Measurements from ENCODE around the gene SLC35A4. TPM values are rescaled to one million over a fixed set of nuclear protein-coding genes. Genes with fewer than 3 reads are reported as not detected.
A peak's percentile ranks its signal among the peaks of the same experiment; 100 is the strongest.

The SLC35A4 gene
- total and polyA plus RNA-seq, 2 of the 13 experiments (the other 11 are each of a cell fraction or from before 2014, with no cell fraction given) = 0.71 to 4.0 TPM

DNA sequence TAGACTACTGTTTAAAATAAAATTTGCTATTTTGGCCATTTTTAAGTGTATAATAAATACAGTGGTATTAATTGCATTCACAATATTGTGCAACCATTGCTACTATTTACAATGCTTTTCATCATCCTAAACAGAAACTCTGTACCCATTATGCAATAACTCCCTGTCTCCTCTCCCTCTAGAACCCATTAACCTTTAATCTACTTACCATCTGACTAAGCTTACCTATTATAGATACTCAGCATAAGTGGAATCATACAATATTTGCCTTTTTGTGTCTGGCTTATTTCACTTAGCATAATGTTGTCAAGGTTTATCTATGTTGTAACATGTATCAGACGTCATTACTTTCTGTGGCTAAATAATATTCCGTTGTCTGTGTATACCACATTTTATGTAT, 42.4 kb downstream of the SLC35A4 start (continued):
- no peak for TF ChIP-seq MAFK (conservative IDR thresholded peaks at IDR 0.05 in 1 of 2, IDR thresholded peaks at IDR 0.05 in 1 of 2; ENCODE audit: low read length in 2 of 2)
- no peak for TF ChIP-seq ARNT (IDR thresholded peaks at IDR 0.05)
- TF ChIP-seq, protein P1, sequence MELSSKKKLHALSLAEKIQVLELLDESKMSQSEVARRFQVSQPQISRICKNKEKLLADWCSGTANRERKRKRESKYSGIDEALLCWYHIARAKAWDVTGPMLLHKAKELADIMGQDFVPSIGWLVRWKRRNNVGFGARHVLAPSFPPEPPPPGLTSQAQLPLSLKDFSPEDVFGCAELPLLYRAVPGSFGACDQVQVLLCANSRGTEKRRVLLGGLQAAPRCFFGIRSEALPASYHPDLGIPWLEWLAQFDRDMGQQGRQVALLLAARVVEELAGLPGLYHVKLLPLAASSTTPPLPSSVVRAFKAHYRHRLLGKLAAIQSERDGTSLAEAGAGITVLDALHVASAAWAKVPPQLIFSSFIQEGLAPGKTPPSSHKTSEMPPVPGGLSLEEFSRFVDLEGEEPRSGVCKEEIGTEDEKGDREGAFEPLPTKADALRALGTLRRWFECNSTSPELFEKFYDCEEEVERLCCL (CRISPR knock-in tag; IDR thresholded peaks at IDR 0.05; ENCODE audit: borderline replicate concordance) = no peak
- TF ChIP-seq ZNF737 (CRISPR knock-in tag; IDR thresholded peaks at IDR 0.05; ENCODE audit: borderline replicate concordance) = no peak
- TF ChIP-seq, protein P2, sequence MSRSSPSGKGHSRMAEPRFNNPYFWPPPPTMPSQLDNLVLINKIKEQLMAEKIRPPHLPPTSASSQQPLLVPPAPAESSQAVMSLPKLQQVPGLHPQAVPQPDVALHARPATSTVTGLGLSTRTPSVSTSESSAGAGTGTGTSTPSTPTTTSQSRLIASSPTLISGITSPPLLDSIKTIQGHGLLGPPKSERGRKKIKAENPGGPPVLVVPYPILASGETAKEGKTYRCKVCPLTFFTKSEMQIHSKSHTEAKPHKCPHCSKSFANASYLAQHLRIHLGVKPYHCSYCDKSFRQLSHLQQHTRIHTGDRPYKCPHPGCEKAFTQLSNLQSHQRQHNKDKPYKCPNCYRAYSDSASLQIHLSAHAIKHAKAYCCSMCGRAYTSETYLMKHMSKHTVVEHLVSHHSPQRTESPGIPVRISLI (CRISPR knock-in tag; IDR thresholded peaks at IDR 0.05; ENCODE audit: borderline replicate concordance) = no peak
- TF ChIP-seq ZZZ3 (CRISPR knock-in tag; IDR thresholded peaks at IDR 0.05; ENCODE audit: borderline replicate concordance) = no peak
- TF ChIP-seq FOXA3 (CRISPR knock-in tag; IDR thresholded peaks at IDR 0.05) = peak; percentile 97
- no peak for TF ChIP-seq HNRNPUL1 (IDR thresholded peaks at IDR 0.05; ENCODE audit: low read depth, low read length)
- TF ChIP-seq SRF (IDR thresholded peaks at IDR 0.05; ENCODE audit: low read depth, low read length) = no peak
- TF ChIP-seq, protein P3, sequence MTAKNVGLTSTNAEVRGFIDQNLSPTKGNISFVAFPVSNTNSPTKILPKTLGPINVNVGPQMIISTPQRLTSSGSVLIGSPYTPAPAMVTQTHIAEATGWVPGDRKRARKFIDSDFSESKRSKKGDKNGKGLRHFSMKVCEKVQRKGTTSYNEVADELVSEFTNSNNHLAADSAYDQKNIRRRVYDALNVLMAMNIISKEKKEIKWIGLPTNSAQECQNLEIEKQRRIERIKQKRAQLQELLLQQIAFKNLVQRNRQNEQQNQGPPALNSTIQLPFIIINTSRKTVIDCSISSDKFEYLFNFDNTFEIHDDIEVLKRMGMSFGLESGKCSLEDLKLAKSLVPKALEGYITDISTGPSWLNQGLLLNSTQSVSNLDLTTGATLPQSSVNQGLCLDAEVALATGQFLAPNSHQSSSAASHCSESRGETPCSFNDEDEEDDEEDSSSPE (CRISPR knock-in tag; IDR thresholded peaks at IDR 0.05) = no peak
- TF ChIP-seq FOSL2 (CRISPR knock-in tag; IDR thresholded peaks at IDR 0.05) = no peak
- TF ChIP-seq, protein P4, sequence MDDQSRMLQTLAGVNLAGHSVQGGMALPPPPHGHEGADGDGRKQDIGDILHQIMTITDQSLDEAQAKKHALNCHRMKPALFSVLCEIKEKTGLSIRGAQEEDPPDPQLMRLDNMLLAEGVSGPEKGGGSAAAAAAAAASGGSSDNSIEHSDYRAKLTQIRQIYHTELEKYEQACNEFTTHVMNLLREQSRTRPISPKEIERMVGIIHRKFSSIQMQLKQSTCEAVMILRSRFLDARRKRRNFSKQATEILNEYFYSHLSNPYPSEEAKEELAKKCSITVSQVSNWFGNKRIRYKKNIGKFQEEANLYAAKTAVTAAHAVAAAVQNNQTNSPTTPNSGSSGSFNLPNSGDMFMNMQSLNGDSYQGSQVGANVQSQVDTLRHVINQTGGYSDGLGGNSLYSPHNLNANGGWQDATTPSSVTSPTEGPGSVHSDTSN (CRISPR knock-in tag; IDR thresholded peaks at IDR 0.05; ENCODE audit: borderline replicate concordance) = no peak
- no peak for TF ChIP-seq ADNP (CRISPR knock-in tag; IDR thresholded peaks at IDR 0.05)
- TF ChIP-seq SP1 (IDR thresholded peaks at IDR 0.05) = no peak
- TF ChIP-seq SP1 (CRISPR knock-in tag; IDR thresholded peaks at IDR 0.05) = no peak
- no peak for TF ChIP-seq PHF8 (CRISPR knock-in tag; IDR thresholded peaks at IDR 0.05)
- TF ChIP-seq ZNF253 (CRISPR knock-in tag; IDR thresholded peaks at IDR 0.05; ENCODE audit: borderline replicate concordance) = no peak
- TF ChIP-seq TAF15 (IDR thresholded peaks at IDR 0.05; ENCODE audit: low read depth, low read length, poor library complexity, severe bottlenecking) = no peak
- no peak for TF ChIP-seq ZFP36L1 (CRISPR knock-in tag; IDR thresholded peaks at IDR 0.05)
- no peak for TF ChIP-seq ZNF10 (CRISPR knock-in tag; IDR thresholded peaks at IDR 0.05; ENCODE audit: borderline replicate concordance, low read depth)
- no peak for TF ChIP-seq PLRG1 (conservative IDR thresholded peaks at IDR 0.05)
- no peak for TF ChIP-seq MED13 (CRISPR knock-in tag; IDR thresholded peaks at IDR 0.05)
- TF ChIP-seq MEF2D (CRISPR knock-in tag; IDR thresholded peaks at IDR 0.05) = no peak
- TF ChIP-seq, protein P5, sequence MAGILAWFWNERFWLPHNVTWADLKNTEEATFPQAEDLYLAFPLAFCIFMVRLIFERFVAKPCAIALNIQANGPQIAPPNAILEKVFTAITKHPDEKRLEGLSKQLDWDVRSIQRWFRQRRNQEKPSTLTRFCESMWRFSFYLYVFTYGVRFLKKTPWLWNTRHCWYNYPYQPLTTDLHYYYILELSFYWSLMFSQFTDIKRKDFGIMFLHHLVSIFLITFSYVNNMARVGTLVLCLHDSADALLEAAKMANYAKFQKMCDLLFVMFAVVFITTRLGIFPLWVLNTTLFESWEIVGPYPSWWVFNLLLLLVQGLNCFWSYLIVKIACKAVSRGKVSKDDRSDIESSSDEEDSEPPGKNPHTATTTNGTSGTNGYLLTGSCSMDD (CRISPR knock-in tag; IDR thresholded peaks at IDR 0.05) = no peak
- TF ChIP-seq ZNF121 (CRISPR knock-in tag; IDR thresholded peaks at IDR 0.05) = no peak

Data from HepG2 (cell line).